Stimulated activated CD8-positive, alpha-beta memory T cell treated with anti-CD3 and anti-CD28 coated beads, Interleukin-7, amount 100 ng/mL, for 1 hour (primary cell): ENCODE measurements around the gene RAB43.

Source experiments
- DNase-seq, 2 donors: peaks; one replicate each; pipeline ENCODE4 v3.0.0-alpha.2; 2020; ENCODE audit warnings: low read depth in 2 of 2

Gene RAB43

GRCh38 chr3:129061023-129061887 lies 60.3 kb downstream of the RAB43 start:
- no peak for DNase-seq

GRCh38 chr3:129060276-129061022 lies 61.2 kb downstream of the RAB43 start, which contains the start of gene GP9:
GP9 (plus strand) TSS chr3:129060779; CDS start chr3:129061740, 961 bp downstream.
- no peak for DNase-seq

DNA sequence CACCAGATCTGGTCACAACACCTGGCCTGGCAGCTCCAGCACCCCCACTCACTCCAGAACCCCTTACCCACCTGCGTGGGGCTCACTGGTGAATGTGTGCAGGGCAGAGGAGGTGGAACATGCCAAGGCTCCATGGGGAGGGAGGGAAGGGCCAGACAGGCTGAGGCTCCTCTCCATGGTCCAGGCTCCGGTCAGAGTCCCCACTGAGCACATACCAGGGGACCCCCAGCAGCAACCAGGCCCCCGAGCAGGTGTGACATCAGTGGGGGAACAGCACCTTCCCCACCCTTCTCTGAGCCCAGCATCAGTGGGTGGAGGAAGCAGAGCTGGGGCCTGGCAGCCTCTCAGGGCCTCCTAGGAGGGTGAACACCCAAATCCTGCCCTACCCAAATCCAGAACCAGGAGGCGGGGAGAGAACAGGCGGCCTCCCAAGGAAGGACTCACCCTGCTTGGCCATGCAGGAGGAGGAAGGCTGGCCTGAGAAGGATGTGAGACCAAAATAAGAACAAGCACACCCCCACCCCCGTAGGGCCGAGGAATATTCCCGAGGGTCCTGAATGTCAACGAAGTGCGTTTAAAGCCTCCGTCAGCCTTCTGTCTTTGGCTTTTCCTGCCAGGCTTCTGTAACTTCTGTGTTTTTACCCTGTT lies 62.2 kb downstream of the RAB43 start:
- no peak for DNase-seq

GRCh38 chr3:129058441-129059200 lies 63.0 kb downstream of the RAB43 start:
- no peak for DNase-seq

DNA sequence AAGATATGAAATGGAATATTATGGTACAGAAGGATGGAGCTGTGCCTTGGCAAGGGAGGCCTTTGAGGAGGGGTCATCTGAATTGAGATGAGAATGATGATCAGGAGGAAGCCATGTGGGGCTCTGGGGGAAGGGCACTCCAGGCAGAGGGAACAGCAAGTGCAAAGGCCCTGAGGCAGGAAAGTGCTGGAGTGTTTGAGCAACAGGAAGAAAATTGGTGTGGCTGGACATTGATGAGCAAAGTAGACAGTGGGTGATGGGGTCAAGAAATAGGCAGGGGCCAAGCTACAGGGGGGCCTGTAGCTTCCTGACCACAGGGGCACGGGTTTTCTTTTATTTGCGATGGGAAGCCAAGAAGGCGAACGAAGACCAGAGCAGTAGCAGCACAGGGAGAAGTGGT lies 64.4 kb downstream of the RAB43 start:
- no peak for DNase-seq

GRCh38 chr3:129056451-129057173 lies 65.0 kb downstream of the RAB43 start:
- no peak for DNase-seq

DNA sequence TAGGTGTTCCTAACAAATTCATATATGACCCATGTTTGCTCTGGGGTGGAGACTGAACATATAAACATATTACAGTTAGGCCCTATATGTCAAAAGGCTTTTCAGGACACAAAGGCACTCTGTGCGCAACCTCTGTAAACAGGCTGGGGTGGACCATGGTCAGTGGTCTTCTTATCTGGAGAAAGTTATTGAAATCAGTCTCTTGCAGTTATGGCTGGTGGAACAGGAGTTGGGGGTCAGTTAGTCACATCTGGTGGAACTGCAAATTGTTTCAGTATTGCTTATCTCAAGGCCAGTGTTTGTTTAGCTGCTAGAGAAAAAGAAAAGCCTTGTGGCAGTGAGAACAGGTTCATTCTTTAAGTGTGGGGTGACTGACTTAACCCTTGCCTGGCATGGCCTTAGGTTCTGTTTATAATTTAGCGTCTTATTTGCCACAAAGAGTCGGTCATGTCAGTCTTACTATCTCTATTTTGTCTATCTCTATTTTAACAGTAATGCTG lies 66.9 kb downstream of the RAB43 start:
- DNase-seq: no peak

- no peak for DNase-seq
Observed at GRCh38 chr3:129052675-129053074, 68.9 kb downstream of the RAB43 start.

- DNase-seq: no peak
Observed at GRCh38 chr3:129051871-129052340, 69.7 kb downstream of the RAB43 start.

DNA sequence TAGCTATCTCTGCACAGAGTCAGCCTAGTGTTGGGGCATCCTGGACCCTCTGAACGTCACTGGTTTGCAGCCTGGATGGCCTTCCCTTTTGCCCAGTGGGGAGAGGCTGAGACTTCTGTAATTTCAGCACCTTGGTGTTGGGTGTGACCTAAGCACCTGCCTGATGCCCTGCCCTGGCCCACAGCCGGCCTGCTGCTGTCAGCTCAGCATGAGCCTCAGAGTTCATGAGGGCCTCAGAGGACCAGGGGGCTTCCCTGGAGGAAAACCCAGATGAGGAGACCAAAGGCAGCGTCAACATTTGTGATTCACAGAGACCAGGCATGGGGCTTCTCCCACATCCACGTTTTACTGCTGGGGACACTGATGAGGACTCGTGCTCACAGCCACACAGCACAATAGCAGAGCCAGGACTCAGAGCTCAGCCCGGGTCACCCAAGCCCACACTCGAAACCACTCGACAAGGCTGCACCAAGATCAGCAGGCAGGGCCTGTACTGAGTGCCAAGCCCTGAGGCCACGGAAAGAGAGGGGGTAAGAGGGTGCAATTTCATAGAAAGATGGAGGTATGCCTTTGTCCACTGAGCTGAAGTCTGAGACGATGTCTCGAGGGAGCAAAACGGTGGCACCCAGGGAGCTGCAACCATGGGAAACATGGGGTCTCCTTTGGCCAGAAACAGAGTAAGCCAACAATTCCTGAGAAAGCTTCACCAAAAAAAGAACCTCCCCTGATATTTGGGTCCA lies 70.9 kb downstream of the RAB43 start:
- no peak for DNase-seq

DNA sequence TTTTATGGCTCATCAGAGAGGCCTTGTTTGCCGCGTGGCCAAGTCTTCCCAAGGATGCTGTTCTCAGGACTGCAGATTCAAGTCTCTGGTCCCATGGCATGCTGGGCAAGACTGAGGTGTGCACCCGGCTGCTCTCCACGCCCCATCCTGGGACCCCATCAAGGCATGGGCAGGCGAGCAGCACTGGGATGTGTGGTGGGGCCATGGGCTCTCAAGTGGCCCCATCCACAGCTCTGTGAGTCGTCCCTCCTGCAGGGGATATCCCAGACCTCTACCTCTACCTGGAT lies 74.1 kb downstream of the RAB43 start:
- DNase-seq: no peak

GRCh38 chr3:129046732-129047552 lies 74.7 kb downstream of the RAB43 start:
- no peak for DNase-seq

- no peak for DNase-seq
Observed at GRCh38 chr3:129046037-129046731, 75.4 kb downstream of the RAB43 start.

GRCh38 chr3:129045675-129046036 lies 75.9 kb downstream of the RAB43 start:
- no peak for DNase-seq

GRCh38 chr3:129040579-129041300 lies 80.9 kb downstream of the RAB43 start:
- DNase-seq: no peak

- no peak for DNase-seq
Observed at GRCh38 chr3:129040039-129040336, 81.6 kb downstream of the RAB43 start.

DNA sequence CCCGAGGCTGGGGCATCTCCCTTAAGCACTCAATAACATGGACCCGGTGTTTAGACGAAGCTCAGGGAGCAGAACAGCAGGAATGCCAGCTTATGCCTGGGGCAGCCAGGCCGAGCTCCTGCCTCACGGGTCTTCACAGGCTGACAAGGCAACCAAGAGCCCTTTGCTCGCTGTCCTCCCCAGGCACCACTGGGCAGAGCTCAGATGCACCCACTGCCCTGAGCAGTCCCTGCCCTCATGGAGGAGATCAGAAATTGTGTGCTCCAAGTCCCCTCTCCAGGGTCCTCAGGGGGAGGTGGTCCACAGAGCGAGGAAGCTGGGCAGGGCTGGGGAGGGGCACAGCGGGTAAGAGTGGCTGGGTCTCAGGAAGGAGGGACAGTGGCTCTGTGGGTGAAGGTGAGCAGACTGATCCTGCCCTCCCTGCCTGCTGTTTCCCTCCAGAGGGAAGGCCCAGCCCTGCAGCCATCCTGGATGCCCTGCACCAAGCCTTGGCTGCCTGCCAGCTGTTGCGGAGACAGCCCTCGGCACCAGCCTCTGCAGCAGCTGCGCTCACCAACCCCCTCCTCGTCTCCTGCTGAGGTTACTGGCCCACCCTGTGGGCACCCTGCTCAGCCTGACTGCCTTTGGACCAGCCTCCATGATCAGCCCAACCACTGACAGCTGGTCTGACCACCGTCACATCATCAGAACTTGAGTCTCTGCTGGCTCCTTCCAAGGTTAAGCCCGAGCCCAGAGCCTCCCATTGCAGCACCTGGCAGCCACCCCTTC lies 82.1 kb downstream of the RAB43 start:
- no peak for DNase-seq
